ENCODE results near the gene PAH. TPM values are rescaled to one million over a fixed set of nuclear protein-coding genes. Genes with fewer than 3 reads are reported as not detected.

Gene PAH
- total and polyA plus RNA-seq, 2 of the 13 experiments (the other 11 are each of a cell fraction or from before 2014, with no cell fraction given) = 192 to 451 TPM

GRCh38 chr12:102885043-102885932 is 31.8 kb downstream of the PAH start (continued):
- TF ChIP-seq ATF2 (CRISPR knock-in tag; IDR thresholded peaks at IDR 0.05) (peak; percentile 77), POGK (CRISPR knock-in tag; conservative IDR thresholded peaks at IDR 0.05) (0 out of 2 replicates have a peak, but pooled peaks have one; percentile 47), HNRNPLL (IDR thresholded peaks at IDR 0.05; ENCODE audit: low read depth, low read length, poor library complexity, severe bottlenecking) (peak; percentile 19), RAD21 (CRISPR knock-in tag; IDR thresholded peaks at IDR 0.05) (peak; percentile 49), KMT2B (CRISPR knock-in tag; IDR thresholded peaks at IDR 0.05) (no peak; the same call in 1 of the 2 replicates), SNRNP70 (IDR thresholded peaks at IDR 0.05; ENCODE audit: low read depth, low read length) (no peak), ETV6 (CRISPR knock-in tag; conservative IDR thresholded peaks at IDR 0.05) (no peak), ZNF841 (CRISPR knock-in tag; IDR thresholded peaks at IDR 0.05; ENCODE audit: borderline replicate concordance) (no peak), SKI (IDR thresholded peaks at IDR 0.05; ENCODE audit: partially characterized antibody) (peak; percentile 28), NR0B2 (CRISPR knock-in tag; IDR thresholded peaks at IDR 0.05) (no peak), ZNF558 (CRISPR knock-in tag; IDR thresholded peaks at IDR 0.05; ENCODE audit: borderline replicate concordance) (no peak), CENPT (CRISPR knock-in tag; IDR thresholded peaks at IDR 0.05; ENCODE audit: low read depth) (no peak), MTA1 (CRISPR knock-in tag; IDR thresholded peaks at IDR 0.05; ENCODE audit: borderline replicate concordance) (peak; percentile 96), RELA (CRISPR knock-in tag; IDR thresholded peaks at IDR 0.05) (no peak), MYC (CRISPR knock-in tag; IDR thresholded peaks at IDR 0.05; ENCODE audit: borderline replicate concordance) (peak; percentile 60; the same call in 1 of the 2 replicates), ARID2 (CRISPR knock-in tag; IDR thresholded peaks at IDR 0.05; ENCODE audit: borderline replicate concordance) (peak; percentile 64; the same call in 1 of the 2 replicates), ZNF331 (CRISPR knock-in tag; IDR thresholded peaks at IDR 0.05) (peak; percentile 30; the same call in 1 of the 2 replicates), FOXK1 (CRISPR knock-in tag; IDR thresholded peaks at IDR 0.05; ENCODE audit: borderline replicate concordance, low read depth) (no peak), SOX13 (IDR thresholded peaks at IDR 0.05) (no peak), SOX13 (CRISPR knock-in tag; conservative IDR thresholded peaks at IDR 0.05 in 1 of 2, IDR thresholded peaks at IDR 0.05 in 1 of 2) (peak in 1 of 2 experiments; percentile 76; a peak in 1 of 4 replicates), LBX2 (CRISPR knock-in tag; IDR thresholded peaks at IDR 0.05; ENCODE audit: borderline replicate concordance) (no peak), ZNF792 (CRISPR knock-in tag; IDR thresholded peaks at IDR 0.05) (no peak), MXD1 (CRISPR knock-in tag; IDR thresholded peaks at IDR 0.05) (no peak)

Data from HepG2 (cell line).